ENCODE data around the gene FAM110C. TPM values are rescaled to one million over a fixed set of nuclear protein-coding genes. Genes with fewer than 3 reads are reported as not detected.
"Not testable (repeated sequence)": the region's sequence is repeated elsewhere in the genome, so short reads cannot be mapped to it uniquely, and the experiment has no call there.

Gene FAM110C
- total RNA-seq = 3.2 and 3.3 TPM in 2 replicates

GRCh38 chr2:46471-47345, at the start of gene FAM110C:
Gene FAM110C, minus strand, starts transcription at chr2:46505. Its CDS starts 120 bp downstream, at chr2:46385.
- intact Hi-C loops (cut with micrococcal nuclease) = loop anchor here (1.0 kb wide), 1 partner anchor 631 kb away; the partner anchor contains the start of gene TMEM18

- intact Hi-C loops (cut with micrococcal nuclease) = no loop called here
Observed at GRCh38 chr2:92326-92725, 46.0 kb upstream of the FAM110C start.

- intact Hi-C loops (cut with micrococcal nuclease) = no loop called here
Observed at GRCh38 chr2:90645-91312, 44.5 kb upstream of the FAM110C start.

- intact Hi-C loops (cut with micrococcal nuclease) = no loop called here
Observed at GRCh38 chr2:85761-86160, 39.5 kb upstream of the FAM110C start.

GRCh38 chr2:84121-84520, 37.8 kb upstream of the FAM110C start:
- intact Hi-C loops (cut with micrococcal nuclease) = no loop called here

- intact Hi-C loops (cut with micrococcal nuclease) = no loop called here
Observed at GRCh38 chr2:80971-81736, 34.8 kb upstream of the FAM110C start.

- intact Hi-C loops (cut with micrococcal nuclease) = no loop called here
Observed at GRCh38 chr2:80378-80777, 34.1 kb upstream of the FAM110C start.

GRCh38 chr2:71309-72035, 25.2 kb upstream of the FAM110C start:
- intact Hi-C loops (cut with micrococcal nuclease) = no loop called here

- intact Hi-C loops (cut with micrococcal nuclease) = no loop called here
Observed at GRCh38 chr2:69366-70344, 23.4 kb upstream of the FAM110C start.

GRCh38 chr2:68637-69036, 22.3 kb upstream of the FAM110C start:
- intact Hi-C loops (cut with micrococcal nuclease) = not testable (repeated sequence)

- intact Hi-C loops (cut with micrococcal nuclease) = no loop called here
Observed at GRCh38 chr2:66853-67252, 20.5 kb upstream of the FAM110C start.

- intact Hi-C loops (cut with micrococcal nuclease) = no loop called here
Observed at GRCh38 chr2:65121-65520, 18.8 kb upstream of the FAM110C start.

- intact Hi-C loops (cut with micrococcal nuclease) = no loop called here
Observed at GRCh38 chr2:55587-56448, 9.5 kb upstream of the FAM110C start.

- intact Hi-C loops (cut with micrococcal nuclease) = no loop called here
Observed at GRCh38 chr2:51613-52012, 5.3 kb upstream of the FAM110C start.

GRCh38 chr2:47737-48136, 1.4 kb upstream of the FAM110C start:
- intact Hi-C loops (cut with micrococcal nuclease) = no loop called here

GRCh38 chr2:47346-47725, 1.0 kb upstream of the FAM110C start:
- intact Hi-C loops (cut with micrococcal nuclease) = no loop called here

GRCh38 chr2:46131-46470, 204 bp downstream of the FAM110C start:
- intact Hi-C loops (cut with micrococcal nuclease) = loop anchor here (1.0 kb wide), 1 partner anchor 631 kb away; the partner anchor contains the start of gene TMEM18

GRCh38 chr2:45342-46130, 769 bp downstream of the FAM110C start:
- intact Hi-C loops (cut with micrococcal nuclease) = loop anchor here (1.0 kb wide), 1 partner anchor 632 kb away; the partner anchor contains the start of gene TMEM18
